Nephron (organoid): ENCODE data around the gene CD59.
A peak's percentile ranks its signal among the peaks of the same experiment; 100 is the strongest.

Experiments used
- H3K27ac Mint-ChIP-seq, 3 experiments: 2 replicates each; pipeline ENCODE4 v1.8.0; 2020; ENCODE audit warnings: mixed read lengths in 3 of 3, mild to moderate bottlenecking in 2 of 3, moderate library complexity in 1 of 3
- H3K27me3 Mint-ChIP-seq: 2 replicates; pipeline ENCODE4 v1.8.0; 2021; ENCODE audit warnings: low read depth, mild to moderate bottlenecking, moderate library complexity, mixed read lengths
- H3K36me3 Mint-ChIP-seq: 2 replicates; pipeline ENCODE4 v1.8.0; 2020; ENCODE audit warnings: low read depth, mixed read lengths
- H3K4me1 Mint-ChIP-seq: 2 replicates; pipeline ENCODE4 v1.8.0; 2020; ENCODE audit warnings: mixed read lengths
- H3K4me3 Mint-ChIP-seq, 3 experiments: 2 replicates each; pipeline ENCODE4 v1.8.0; 2020; ENCODE audit warnings: mild to moderate bottlenecking in 3 of 3, mixed read lengths in 3 of 3, moderate library complexity in 2 of 3
- H3K9me3 Mint-ChIP-seq: 2 replicates; pipeline ENCODE4 v1.8.0; 2020; ENCODE audit warnings: mixed read lengths
- CTCF ChIP-seq, 3 experiments: fragments of 200-600 bp; sonication (generic); IDR thresholded peaks; one replicate each; pipeline ENCODE4 v1.5.0; 2021; ENCODE audit warnings: antibody characterized with exemption in 3 of 3; ENCODE audit not compliant: unreplicated experiment in 3 of 3

Gene CD59

GRCh38 chr11:33775832-33776470 is 39.7 kb upstream of the CD59 start:
- Mint-ChIP-seq H3K4me3 (peak overlapping the region; percentile 92 to 99 (median 97)), H3K4me1 (peaks cover 38% of the 10 kb centered on the region), H3K9me3 (no peaks in the 10 kb centered on the region), H3K27ac (peak overlapping the region; percentile 21 to 82 (median 30)), H3K27me3 (peaks cover 16% of the 10 kb centered on the region), H3K36me3 (no peaks in the 10 kb centered on the region)
- no peak for TF ChIP-seq CTCF (IDR thresholded peaks at IDR 0.05; ENCODE audit: unreplicated experiment in 3 of 3)

DNA sequence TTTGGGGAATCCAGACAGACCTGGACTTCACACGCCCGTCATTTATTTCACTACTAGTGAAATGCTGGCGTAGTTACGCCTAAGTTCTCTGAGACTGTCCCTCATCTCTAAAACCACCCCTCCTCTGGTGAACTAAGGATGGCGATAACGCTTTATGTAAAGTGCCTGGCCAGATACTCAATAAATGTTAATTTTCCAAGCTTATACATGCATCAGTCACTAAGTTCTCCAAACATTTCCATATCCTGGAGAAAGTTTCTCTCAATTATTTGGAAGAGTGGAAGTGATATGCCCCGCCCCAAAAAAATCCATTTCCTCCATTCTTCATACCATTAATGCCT is 39.2 kb upstream of the CD59 start:
- H3K4me1 Mint-ChIP-seq = peaks cover 39% of the 10 kb centered on the region
- peak overlapping the region; percentile 30 to 82 (median 82) for H3K27ac Mint-ChIP-seq
- H3K36me3 Mint-ChIP-seq = peaks cover under 1% of the 10 kb centered on the region
- H3K9me3 Mint-ChIP-seq = no peaks in the 10 kb centered on the region
- H3K27me3 Mint-ChIP-seq = peaks cover 16% of the 10 kb centered on the region
- peak overlapping the region; percentile 92 to 99 (median 97) for H3K4me3 Mint-ChIP-seq
- no peak for TF ChIP-seq CTCF (IDR thresholded peaks at IDR 0.05; ENCODE audit: unreplicated experiment in 3 of 3)

DNA sequence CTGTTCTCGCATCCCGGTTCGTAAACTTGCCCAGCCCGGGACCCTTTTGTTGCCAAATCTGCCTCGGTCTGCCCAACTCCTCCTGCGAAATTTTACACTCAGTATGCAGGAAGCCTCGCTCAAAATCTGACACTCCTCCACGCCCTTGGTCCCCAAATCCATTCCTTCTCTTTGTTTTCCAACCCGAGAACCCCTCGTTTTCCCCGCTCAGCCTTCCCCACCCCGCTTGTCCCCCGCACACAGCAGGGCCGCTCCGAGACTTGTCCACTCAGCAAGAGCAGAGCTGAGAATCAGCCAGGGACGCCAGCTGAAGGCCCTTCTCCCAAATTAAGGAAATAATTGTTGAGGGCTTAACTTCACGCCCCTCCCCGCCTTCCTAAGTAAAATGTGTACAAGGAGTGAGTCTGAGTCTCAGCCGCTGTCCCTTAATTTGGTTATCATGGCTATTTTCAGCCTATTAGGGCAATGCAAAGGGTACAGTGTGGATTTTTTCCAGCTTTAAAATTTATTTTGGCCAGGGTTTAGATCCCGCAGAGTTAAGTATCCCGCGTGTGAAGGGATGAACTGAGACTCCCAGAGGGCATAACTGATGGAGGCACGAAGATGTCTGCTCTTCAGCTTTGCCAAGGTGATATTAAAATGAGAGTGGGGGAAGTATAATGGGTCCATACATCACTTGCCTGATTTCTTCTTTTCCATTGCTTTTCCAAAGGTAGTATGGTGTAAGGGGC is 38.7 kb upstream of the CD59 start:
- peaks cover 37% of the 10 kb centered on the region for H3K4me1 Mint-ChIP-seq

DNA sequence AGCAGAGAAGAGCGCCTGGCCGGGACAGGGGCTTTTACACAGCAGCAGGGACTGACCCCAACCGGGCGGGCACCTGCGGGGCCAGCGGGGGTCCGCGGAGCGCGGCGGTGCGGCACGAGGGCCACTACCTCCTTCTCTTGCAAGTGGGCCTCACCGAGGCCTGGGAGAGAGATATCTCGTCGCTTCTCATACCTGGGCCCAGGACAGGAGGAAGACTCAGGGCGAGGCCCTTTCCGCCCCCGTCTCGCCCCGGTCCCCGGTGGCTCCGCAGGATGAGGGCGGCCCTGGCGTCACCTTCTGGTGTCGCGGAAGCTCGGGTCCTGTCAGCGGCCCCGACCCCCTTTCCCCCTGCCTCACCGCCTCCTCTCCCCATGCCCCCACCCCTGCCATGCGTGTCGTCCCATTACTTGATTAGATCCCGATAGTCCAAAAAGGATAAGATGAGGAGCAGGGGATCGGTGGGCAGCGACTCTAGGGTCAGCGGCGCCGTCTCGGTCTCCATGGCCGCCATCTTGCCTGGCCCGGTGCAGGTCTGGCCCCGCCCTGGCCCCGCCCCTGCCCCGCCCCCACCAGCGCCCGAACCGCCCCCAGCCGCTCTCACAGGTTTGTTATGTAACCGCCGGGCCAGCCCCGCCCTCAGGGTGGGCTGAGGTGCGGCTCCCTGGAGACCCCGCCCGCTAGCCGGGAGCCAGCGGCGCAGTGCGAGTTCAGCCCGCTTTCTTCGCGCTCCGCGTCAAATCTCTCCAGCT is 37.9 kb upstream of the CD59 start, which contains the start of gene FBXO3:
TSS of gene FBXO3 (minus strand) at position 534 of the 749 bp plus-strand sequence. CDS start at position 511, 23 bp downstream.
- Mint-ChIP-seq H3K4me3 (peak within 1 kb of the TSS; percentile 92 to 99 (median 97)), H3K36me3 (peaks cover 10% of the 10 kb centered on the region), H3K27ac (peak within 1 kb of the TSS; percentile 5 to 88 (median 82)), H3K27me3 (peaks cover 16% of the 10 kb centered on the region), H3K9me3 (no peaks in the 10 kb centered on the region), H3K4me1 (peaks cover 33% of the 10 kb centered on the region)
- no peak for TF ChIP-seq CTCF (IDR thresholded peaks at IDR 0.05; ENCODE audit: unreplicated experiment in 3 of 3)

More for the DNA sequence above, 38.7 kb upstream of the CD59 start:
- H3K27ac Mint-ChIP-seq = peak overlapping the region; percentile 5 to 88 (median 82)
- H3K27me3 Mint-ChIP-seq = peaks cover 16% of the 10 kb centered on the region
- no peak for TF ChIP-seq CTCF (IDR thresholded peaks at IDR 0.05; ENCODE audit: unreplicated experiment in 3 of 3)
- peak overlapping the region; percentile 92 to 99 (median 97) for H3K4me3 Mint-ChIP-seq
- H3K9me3 Mint-ChIP-seq = no peaks in the 10 kb centered on the region
- H3K36me3 Mint-ChIP-seq = peaks cover 6% of the 10 kb centered on the region

DNA sequence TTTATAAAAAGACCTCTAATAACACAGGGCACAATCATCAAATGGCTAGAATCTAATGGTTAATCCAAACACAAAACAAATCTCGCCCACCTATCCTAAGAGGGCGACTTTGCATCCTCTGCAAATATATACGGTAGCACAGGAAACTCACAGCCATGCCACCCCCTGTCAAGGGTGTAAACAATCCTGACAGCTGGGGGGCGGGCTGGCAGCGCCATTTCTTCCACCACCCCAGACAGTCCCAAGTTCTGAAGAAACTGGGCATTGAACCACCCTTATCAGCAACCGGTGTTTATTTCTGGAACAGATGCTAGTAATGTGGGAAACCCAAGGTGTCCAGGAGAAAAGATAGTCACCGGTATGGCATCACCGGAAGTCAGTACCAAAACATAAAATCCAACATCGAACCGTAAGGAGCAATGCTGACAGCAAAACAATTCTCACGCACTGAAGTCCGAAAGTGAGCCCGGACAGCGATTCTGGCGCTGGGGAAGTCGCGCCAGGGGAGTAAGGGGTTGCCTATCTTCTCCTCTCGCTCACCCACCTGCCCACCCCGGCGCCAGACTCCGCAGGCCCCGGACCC is 37.3 kb upstream of the CD59 start:
- Mint-ChIP-seq H3K4me1 (peaks cover 26% of the 10 kb centered on the region), H3K4me3 (peak overlapping the region; percentile 92 to 99 (median 97)), H3K36me3 (peaks cover 13% of the 10 kb centered on the region), H3K27me3 (peaks cover 12% of the 10 kb centered on the region), H3K9me3 (no peaks in the 10 kb centered on the region), H3K27ac (peak overlapping the region in 2 of 3 experiments; percentile 75 to 77)
- TF ChIP-seq CTCF (IDR thresholded peaks at IDR 0.05; ENCODE audit: unreplicated experiment in 3 of 3) = no peak
